Ishikawa (cell line): ENCODE measurements around the gene RNU2-63P.

Source experiments
- CEBPB ChIP-seq: IDR thresholded peaks from 2 replicates; pipeline ENCODE4 v1.6.1; 2012
- CREB1 ChIP-seq: IDR thresholded peaks from 2 replicates; pipeline ENCODE4 v1.6.1; 2012; ENCODE audit warnings: low read depth
- EGR1 ChIP-seq: IDR thresholded peaks from 2 replicates; pipeline ENCODE4 v1.6.1; 2012
- EP300 ChIP-seq: IDR thresholded peaks from 2 replicates; pipeline ENCODE4 v1.6.1; 2012; ENCODE audit warnings: borderline replicate concordance
- FOXM1 ChIP-seq: IDR thresholded peaks from 2 replicates; pipeline ENCODE4 v1.6.1; 2012; ENCODE audit warnings: low read depth, borderline replicate concordance
- MAX ChIP-seq: IDR thresholded peaks from 2 replicates; pipeline ENCODE4 v1.6.1; 2012
- NFIC ChIP-seq: IDR thresholded peaks from 2 replicates; pipeline ENCODE4 v1.6.1; 2012
- RAD21 ChIP-seq: IDR thresholded peaks from 2 replicates; pipeline ENCODE4 v1.6.1; 2012; ENCODE audit warnings: low read depth
- REST ChIP-seq: IDR thresholded peaks from 2 replicates; pipeline ENCODE4 v1.6.1; 2012; ENCODE audit warnings: low read depth, mild to moderate bottlenecking
- TAF1 ChIP-seq: IDR thresholded peaks from 2 replicates; pipeline ENCODE4 v1.6.1; 2012; ENCODE audit warnings: low read depth, mild to moderate bottlenecking
- TCF12 ChIP-seq: IDR thresholded peaks from 2 replicates; pipeline ENCODE4 v1.6.1; 2012; ENCODE audit warnings: low read depth
- TEAD4 ChIP-seq: IDR thresholded peaks from 2 replicates; pipeline ENCODE4 v1.6.1; 2012
- USF1 ChIP-seq: IDR thresholded peaks from 2 replicates; pipeline ENCODE4 v1.6.1; 2012
- YY1 ChIP-seq: IDR thresholded peaks from 2 replicates; pipeline ENCODE4 v1.6.1; 2012; ENCODE audit warnings: low read depth
- ZBTB7A ChIP-seq: IDR thresholded peaks from 2 replicates; pipeline ENCODE4 v1.6.1; 2012; ENCODE audit warnings: low read depth

RNU2-63P gene

GRCh38 chr2:88005776-88006175 is 10.6 kb downstream of the RNU2-63P start:
- TF ChIP-seq TEAD4, result no peak
- no peak for TF ChIP-seq ZBTB7A
- no peak for TF ChIP-seq EP300
- TF ChIP-seq MAX, result no peak
- TF ChIP-seq CEBPB, result no peak
- no peak for TF ChIP-seq USF1
- no peak for TF ChIP-seq NFIC
- no peak for TF ChIP-seq TAF1
- no peak for TF ChIP-seq CREB1
- no peak for TF ChIP-seq EGR1
- no peak for TF ChIP-seq REST
- no peak for TF ChIP-seq RAD21
- no peak for TF ChIP-seq TCF12
- TF ChIP-seq YY1, result no peak
- no peak for TF ChIP-seq FOXM1

GRCh38 chr2:88003074-88003755 is 13.1 kb downstream of the RNU2-63P start:
- no peak for TF ChIP-seq REST
- no peak for TF ChIP-seq RAD21
- TF ChIP-seq FOXM1, result no peak
- no peak for TF ChIP-seq CREB1

- no peak for TF ChIP-seq USF1
Observed at GRCh38 chr2:88002359-88002707, 14.0 kb downstream of the RNU2-63P start.

GRCh38 chr2:87996570-87996969 is 19.8 kb downstream of the RNU2-63P start:
- TF ChIP-seq NFIC (no peak), CREB1 (no peak), ZBTB7A (no peak), MAX (no peak), TEAD4 (no peak), EP300 (no peak), EGR1 (no peak), FOXM1 (no peak)

GRCh38 chr2:87995756-87996155 is 20.6 kb downstream of the RNU2-63P start:
- no peak for TF ChIP-seq FOXM1
- TF ChIP-seq RAD21, result no peak
- no peak for TF ChIP-seq EGR1
- TF ChIP-seq USF1, result no peak
- no peak for TF ChIP-seq NFIC
- no peak for TF ChIP-seq TCF12
- TF ChIP-seq TEAD4, result no peak
